ENCODE results near the gene CLDN34. TPM values are rescaled to one million over a fixed set of nuclear protein-coding genes. Genes with fewer than 3 reads are reported as not detected.
A peak's percentile ranks its signal among the peaks of the same experiment; 100 is the strongest.

CLDN34 gene
- total and polyA plus RNA-seq, 2 of the 13 experiments (the other 11 are each of a cell fraction or from before 2014, with no cell fraction given) = not detected

DNA sequence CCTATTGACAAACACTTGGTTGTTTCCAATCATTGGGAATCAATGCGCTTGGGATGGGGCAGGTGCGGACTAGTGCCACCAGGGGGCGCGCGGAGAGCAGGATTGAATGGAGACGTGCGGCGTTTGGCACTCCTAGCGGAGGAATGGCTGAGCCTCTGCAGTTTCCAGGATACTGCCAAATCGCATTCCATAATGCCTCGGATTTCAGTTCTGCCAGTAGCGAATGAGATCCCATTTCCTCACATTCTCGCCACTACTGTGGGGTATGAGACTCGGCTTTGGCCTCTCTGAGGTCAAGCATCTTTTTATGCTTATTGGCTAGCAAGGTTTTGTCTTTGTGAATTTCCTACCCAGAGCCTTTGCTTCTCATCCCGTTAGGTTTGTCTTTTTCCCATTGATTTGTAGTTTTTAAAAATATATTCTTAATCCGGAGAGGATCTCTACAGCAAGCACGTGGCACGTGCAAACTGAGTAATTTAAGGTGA, 28.7 kb downstream of the CLDN34 start (continued):
- TF ChIP-seq, protein P1, sequence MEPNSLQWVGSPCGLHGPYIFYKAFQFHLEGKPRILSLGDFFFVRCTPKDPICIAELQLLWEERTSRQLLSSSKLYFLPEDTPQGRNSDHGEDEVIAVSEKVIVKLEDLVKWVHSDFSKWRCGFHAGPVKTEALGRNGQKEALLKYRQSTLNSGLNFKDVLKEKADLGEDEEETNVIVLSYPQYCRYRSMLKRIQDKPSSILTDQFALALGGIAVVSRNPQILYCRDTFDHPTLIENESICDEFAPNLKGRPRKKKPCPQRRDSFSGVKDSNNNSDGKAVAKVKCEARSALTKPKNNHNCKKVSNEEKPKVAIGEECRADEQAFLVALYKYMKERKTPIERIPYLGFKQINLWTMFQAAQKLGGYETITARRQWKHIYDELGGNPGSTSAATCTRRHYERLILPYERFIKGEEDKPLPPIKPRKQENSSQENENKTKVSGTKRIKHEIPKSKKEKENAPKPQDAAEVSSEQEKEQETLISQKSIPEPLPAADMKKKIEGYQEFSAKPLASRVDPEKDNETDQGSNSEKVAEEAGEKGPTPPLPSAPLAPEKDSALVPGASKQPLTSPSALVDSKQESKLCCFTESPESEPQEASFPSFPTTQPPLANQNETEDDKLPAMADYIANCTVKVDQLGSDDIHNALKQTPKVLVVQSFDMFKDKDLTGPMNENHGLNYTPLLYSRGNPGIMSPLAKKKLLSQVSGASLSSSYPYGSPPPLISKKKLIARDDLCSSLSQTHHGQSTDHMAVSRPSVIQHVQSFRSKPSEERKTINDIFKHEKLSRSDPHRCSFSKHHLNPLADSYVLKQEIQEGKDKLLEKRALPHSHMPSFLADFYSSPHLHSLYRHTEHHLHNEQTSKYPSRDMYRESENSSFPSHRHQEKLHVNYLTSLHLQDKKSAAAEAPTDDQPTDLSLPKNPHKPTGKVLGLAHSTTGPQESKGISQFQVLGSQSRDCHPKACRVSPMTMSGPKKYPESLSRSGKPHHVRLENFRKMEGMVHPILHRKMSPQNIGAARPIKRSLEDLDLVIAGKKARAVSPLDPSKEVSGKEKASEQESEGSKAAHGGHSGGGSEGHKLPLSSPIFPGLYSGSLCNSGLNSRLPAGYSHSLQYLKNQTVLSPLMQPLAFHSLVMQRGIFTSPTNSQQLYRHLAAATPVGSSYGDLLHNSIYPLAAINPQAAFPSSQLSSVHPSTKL (CRISPR knock-in tag; IDR thresholded peaks at IDR 0.05) = 0 out of 2 replicates have a peak, but pooled peaks have one; percentile 11
- TF ChIP-seq SOX13 (IDR thresholded peaks at IDR 0.05) = no peak
- TF ChIP-seq SOX13 (CRISPR knock-in tag; conservative IDR thresholded peaks at IDR 0.05 in 1 of 2, IDR thresholded peaks at IDR 0.05 in 1 of 2) = 0 out of 4 replicates have a peak, but pooled peaks of 1 of the 2 experiments have one; percentile 4
- TF ChIP-seq, protein P2, sequence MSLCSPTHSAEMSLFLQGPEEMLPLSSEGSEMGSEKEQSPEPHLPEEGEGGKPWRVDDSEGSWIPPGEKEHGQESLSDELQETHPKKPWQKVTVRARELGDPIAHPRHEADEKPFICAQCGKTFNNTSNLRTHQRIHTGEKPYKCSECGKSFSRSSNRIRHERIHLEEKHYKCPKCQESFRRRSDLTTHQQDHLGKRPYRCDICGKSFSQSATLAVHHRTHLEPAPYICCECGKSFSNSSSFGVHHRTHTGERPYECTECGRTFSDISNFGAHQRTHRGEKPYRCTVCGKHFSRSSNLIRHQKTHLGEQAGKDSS (CRISPR knock-in tag; IDR thresholded peaks at IDR 0.05; ENCODE audit: borderline replicate concordance, low read depth) = no peak
- TF ChIP-seq STAG1 (CRISPR knock-in tag; IDR thresholded peaks at IDR 0.05) = peak; percentile 96
- peak; percentile 95 for TF ChIP-seq RAD21 (CRISPR knock-in tag; IDR thresholded peaks at IDR 0.05)
- TF ChIP-seq ZNF674 (CRISPR knock-in tag; IDR thresholded peaks at IDR 0.05; ENCODE audit: low read depth) = no peak
- TF ChIP-seq SALL1 (CRISPR knock-in tag; IDR thresholded peaks at IDR 0.05) = peak; percentile 53; the same call in 1 of the 2 replicates
- TF ChIP-seq, protein P3, sequence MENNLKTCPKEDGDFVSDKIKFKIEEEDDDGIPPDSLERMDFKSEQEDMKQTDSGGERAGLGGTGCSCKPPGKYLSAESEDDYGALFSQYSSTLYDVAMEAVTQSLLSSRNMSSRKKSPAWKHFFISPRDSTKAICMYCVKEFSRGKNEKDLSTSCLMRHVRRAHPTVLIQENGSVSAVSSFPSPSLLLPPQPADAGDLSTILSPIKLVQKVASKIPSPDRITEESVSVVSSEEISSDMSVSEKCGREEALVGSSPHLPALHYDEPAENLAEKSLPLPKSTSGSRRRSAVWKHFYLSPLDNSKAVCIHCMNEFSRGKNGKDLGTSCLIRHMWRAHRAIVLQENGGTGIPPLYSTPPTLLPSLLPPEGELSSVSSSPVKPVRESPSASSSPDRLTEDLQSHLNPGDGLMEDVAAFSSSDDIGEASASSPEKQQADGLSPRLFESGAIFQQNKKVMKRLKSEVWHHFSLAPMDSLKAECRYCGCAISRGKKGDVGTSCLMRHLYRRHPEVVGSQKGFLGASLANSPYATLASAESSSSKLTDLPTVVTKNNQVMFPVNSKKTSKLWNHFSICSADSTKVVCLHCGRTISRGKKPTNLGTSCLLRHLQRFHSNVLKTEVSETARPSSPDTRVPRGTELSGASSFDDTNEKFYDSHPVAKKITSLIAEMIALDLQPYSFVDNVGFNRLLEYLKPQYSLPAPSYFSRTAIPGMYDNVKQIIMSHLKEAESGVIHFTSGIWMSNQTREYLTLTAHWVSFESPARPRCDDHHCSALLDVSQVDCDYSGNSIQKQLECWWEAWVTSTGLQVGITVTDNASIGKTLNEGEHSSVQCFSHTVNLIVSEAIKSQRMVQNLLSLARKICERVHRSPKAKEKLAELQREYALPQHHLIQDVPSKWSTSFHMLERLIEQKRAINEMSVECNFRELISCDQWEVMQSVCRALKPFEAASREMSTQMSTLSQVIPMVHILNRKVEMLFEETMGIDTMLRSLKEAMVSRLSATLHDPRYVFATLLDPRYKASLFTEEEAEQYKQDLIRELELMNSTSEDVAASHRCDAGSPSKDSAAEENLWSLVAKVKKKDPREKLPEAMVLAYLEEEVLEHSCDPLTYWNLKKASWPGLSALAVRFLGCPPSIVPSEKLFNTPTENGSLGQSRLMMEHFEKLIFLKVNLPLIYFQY (CRISPR knock-in tag; IDR thresholded peaks at IDR 0.05; ENCODE audit: borderline replicate concordance) = no peak
